ENCODE results near the gene OTUD1.

OTUD1 gene

GRCh38 chr10:23469596-23470237 lies 30.8 kb downstream of the OTUD1 start:
- DNase-seq (ENCODE audit: low spot score) = no peak

- DNase-seq (ENCODE audit: low spot score) = no peak
Observed at GRCh38 chr10:23472181-23472580, 33.3 kb downstream of the OTUD1 start.

GRCh38 chr10:23474081-23474480 lies 35.2 kb downstream of the OTUD1 start:
- no peak for DNase-seq (ENCODE audit: low spot score)

GRCh38 chr10:23474626-23475025 lies 35.8 kb downstream of the OTUD1 start:
- no peak for DNase-seq (ENCODE audit: low spot score)

- no peak for DNase-seq (ENCODE audit: low spot score)
Observed at GRCh38 chr10:23478570-23478969, 39.7 kb downstream of the OTUD1 start.

- DNase-seq (ENCODE audit: low spot score) = no peak
Observed at GRCh38 chr10:23479798-23480473, 41.1 kb downstream of the OTUD1 start.

- no peak for DNase-seq (ENCODE audit: low spot score)
Observed at GRCh38 chr10:23481363-23481961, 42.6 kb downstream of the OTUD1 start.

GRCh38 chr10:23490115-23490514 lies 51.2 kb downstream of the OTUD1 start:
- DNase-seq (ENCODE audit: low spot score) = no peak
